Breast epithelium (tissue), 4 donors: ENCODE data around the gene LPP. TPM values are rescaled to one million over a fixed set of nuclear protein-coding genes. Genes with fewer than 3 reads are reported as not detected.

ENCODE experiments used
- DNase-seq, 2 donors: peaks; one replicate each; pipeline ENCODE4 v3.0.0-alpha.2; 2019; ENCODE audit warnings: low spot score in 2 of 2
- H3K27ac ChIP-seq, 2 donors: fragments of 200-600 bp; sonication (generic) in 1 of 2; one replicate each; pipeline ENCODE4 v1.5.1; 2016 to 2019; ENCODE audit warnings: mild to moderate bottlenecking in 1 of 2
- H3K27me3 ChIP-seq, 2 donors: fragments of 200-600 bp; sonication (generic) in 1 of 2; one replicate each; pipeline versions ENCODE4 v1.5.1 to v1.6.0; 2017 to 2019; ENCODE audit warnings: control low read depth in 1 of 2, mild to moderate bottlenecking in 1 of 2
- H3K36me3 ChIP-seq: fragments of 200-600 bp; one replicate; pipeline ENCODE4 v1.5.1; 2019
- H3K4me1 ChIP-seq, 2 donors: fragments of 200-600 bp; sonication (generic); one replicate each; pipeline ENCODE4 v1.5.1; 2016 to 2019; ENCODE audit warnings: control low read depth in 1 of 2
- H3K4me3 ChIP-seq, 3 donors: fragments of 200-600 bp; sonication (generic); 1 replicate in 2 of 3; 2 replicates in 1 of 3; pipeline ENCODE4 v1.5.1; 2016 to 2019; ENCODE audit warnings: mild to moderate bottlenecking in 3 of 3, moderate library complexity in 2 of 3
- H3K9me3 ChIP-seq, 2 donors: fragments of 200-600 bp; sonication (generic) in 1 of 2; one replicate each; pipeline ENCODE4 v1.5.1; 2016 to 2019; ENCODE audit warnings: control low read depth in 1 of 2
- CTCF ChIP-seq, 3 donors: fragments of 450-650 bp; IDR thresholded peaks; one replicate each; pipeline ENCODE4 v1.5.1; 2016 to 2017; ENCODE audit warnings: antibody characterized with exemption in 3 of 3, mild to moderate bottlenecking in 3 of 3, moderate library complexity in 3 of 3
- POLR2A ChIP-seq: fragments of 450-650 bp; IDR thresholded peaks from one replicate; pipeline ENCODE4 v1.6.1; 2016; ENCODE audit warnings: antibody characterized with exemption, mild to moderate bottlenecking, moderate library complexity
- POLR2AphosphoS5 ChIP-seq, 3 donors: sonication (generic); formaldehyde crosslinking; IDR thresholded peaks; one replicate each; pipeline ENCODE4 v1.6.1; 2017; ENCODE audit warnings: antibody characterized with exemption in 3 of 3
- intact Hi-C: fragments of 100-400 bp; cut with DNase I; formaldehyde crosslinking; loops from one replicate; pipeline ENCODE4 v1.15.1; 2023; ENCODE audit warnings: low total_unique reads
- total RNA-seq, 3 donors: library from RNA; depleted of rRNA; stranded (reverse); fragments of >200 nt; gene quantifications; one replicate each; pipeline ENCODE4 v1.1.0, GENCODE V29; 2016

LPP gene
- total RNA-seq, 3 donors from 2014 or later, result 135 to 183 (median 147) TPM

- DNase-seq, result no peak
- Histone ChIP-seq H3K9me3 (no peaks in the 10 kb centered on the region), H3K27me3 (no peaks in the 10 kb centered on the region), H3K27ac (no peak overlapping the region), H3K4me1 (no peaks in the 10 kb centered on the region), H3K4me3 (no peak overlapping the region), H3K36me3 (no peaks in the 10 kb centered on the region)
- TF ChIP-seq CTCF (IDR thresholded peaks at IDR 0.05) (no peak), POLR2AphosphoS5 (IDR thresholded peaks at IDR 0.05) (no peak), POLR2A (no peak)
- intact Hi-C loops, result no loop called here
These were observed 94.1 kb downstream of the LPP start for GRCh38 chr3:188248036-188248561.

GRCh38 chr3:188253123-188253793 lies 99.3 kb downstream of the LPP start:
- DNase-seq, result no peak
- intact Hi-C loops, result no loop called here
- Histone ChIP-seq H3K4me1 (no peaks in the 10 kb centered on the region), H3K27ac (no peak overlapping the region), H3K4me3 (no peak overlapping the region), H3K27me3 (no peaks in the 10 kb centered on the region), H3K9me3 (no peaks in the 10 kb centered on the region), H3K36me3 (no peaks in the 10 kb centered on the region)
- TF ChIP-seq POLR2A (no peak), CTCF (IDR thresholded peaks at IDR 0.05) (no peak), POLR2AphosphoS5 (IDR thresholded peaks at IDR 0.05) (no peak)

GRCh38 chr3:188253800-188254452 lies 100.0 kb downstream of the LPP start:
- H3K9me3 ChIP-seq, result no peaks in the 10 kb centered on the region
- H3K36me3 ChIP-seq, result no peaks in the 10 kb centered on the region
- no peak overlapping the region for H3K27ac ChIP-seq
- H3K4me1 ChIP-seq, result no peaks in the 10 kb centered on the region
- DNase-seq, result no peak
- H3K27me3 ChIP-seq, result no peaks in the 10 kb centered on the region
- TF ChIP-seq POLR2A, result no peak
- no peak for TF ChIP-seq POLR2AphosphoS5 (IDR thresholded peaks at IDR 0.05)
- TF ChIP-seq CTCF (IDR thresholded peaks at IDR 0.05), result no peak
- no peak overlapping the region for H3K4me3 ChIP-seq
- intact Hi-C loops, result no loop called here

GRCh38 chr3:188254520-188255070 lies 100.6 kb downstream of the LPP start:
- DNase-seq, result no peak
- Histone ChIP-seq H3K4me1 (no peaks in the 10 kb centered on the region), H3K27me3 (no peaks in the 10 kb centered on the region), H3K27ac (no peak overlapping the region), H3K4me3 (no peak overlapping the region), H3K9me3 (no peaks in the 10 kb centered on the region), H3K36me3 (no peaks in the 10 kb centered on the region)
- intact Hi-C loops, result no loop called here
- TF ChIP-seq POLR2A (no peak), CTCF (IDR thresholded peaks at IDR 0.05) (no peak), POLR2AphosphoS5 (IDR thresholded peaks at IDR 0.05) (no peak)

GRCh38 chr3:188255190-188255589 lies 101.2 kb downstream of the LPP start:
- H3K27ac ChIP-seq, result no peak overlapping the region

More at GRCh38 chr3:188255190-188255589, 101.2 kb downstream of the LPP start:
- Histone ChIP-seq H3K4me3 (no peak overlapping the region), H3K27me3 (no peaks in the 10 kb centered on the region), H3K9me3 (no peaks in the 10 kb centered on the region), H3K4me1 (no peaks in the 10 kb centered on the region), H3K36me3 (no peaks in the 10 kb centered on the region)
- no peak for DNase-seq
- TF ChIP-seq CTCF (IDR thresholded peaks at IDR 0.05) (no peak), POLR2AphosphoS5 (IDR thresholded peaks at IDR 0.05) (no peak), POLR2A (no peak)
- intact Hi-C loops, result no loop called here
